Camera-type eye (tissue), 1 donor: ENCODE measurements around the gene SLC35A1. TPM values are rescaled to one million over a fixed set of nuclear protein-coding genes. Genes with fewer than 3 reads are reported as not detected.

Experiments
- total RNA-seq: library from RNA; depleted of rRNA; stranded (reverse); fragments of >200 nt; gene quantifications from one replicate; pipeline ENCODE4 v1.2.3, GENCODE V29; 2014

SLC35A1 gene
- 32.0 TPM for total RNA-seq

GRCh38 chr6:87472525-87473418, at the start of gene SLC35A1:
Gene SLC35A1, plus strand, starts transcription at chr6:87472974. Its CDS starts 30 bp downstream, at chr6:87473004.

Other genes with a start within 250 kb of the SLC35A1 start
- gene SMIM8, start 150.4 kb upstream of the SLC35A1 start, total RNA-seq: 31.7 TPM
- gene GJB7, start 143.7 kb upstream of the SLC35A1 start, total RNA-seq: not detected
- 8.0 TPM for gene C6orf163, start 128.2 kb upstream of the SLC35A1 start, total RNA-seq
- 3.4 TPM for gene CFAP206, start 65.0 kb upstream of the SLC35A1 start, total RNA-seq
- 58.4 TPM for gene RARS2, start 117.0 kb downstream of the SLC35A1 start, total RNA-seq
- gene ORC3, start 117.2 kb downstream of the SLC35A1 start, total RNA-seq: 55.2 TPM
- gene AKIRIN2, start 229.3 kb downstream of the SLC35A1 start, total RNA-seq: 59.8 TPM